ENCODE data around the gene ZNF521.
A peak's percentile ranks its signal among the peaks of the same experiment; 100 is the strongest.

Gene ZNF521

GRCh38 chr18:25111377-25112288 lies 240.3 kb downstream of the ZNF521 start:
- DNase-seq (ENCODE audit: low read depth), result no peak
- no peak overlapping the region for H3K4me3 ChIP-seq (ENCODE audit: low read depth, low read length)

- no peak overlapping the region for H3K4me3 ChIP-seq (ENCODE audit: low read depth, low read length)
- DNase-seq (ENCODE audit: low read depth), result peak; percentile 21
Observed at GRCh38 chr18:25109484-25109883, 242.5 kb downstream of the ZNF521 start.

GRCh38 chr18:25103468-25104155 lies 248.4 kb downstream of the ZNF521 start:
- no peak for DNase-seq (ENCODE audit: low read depth)
- H3K4me3 ChIP-seq (ENCODE audit: low read depth, low read length), result no peak overlapping the region

GRCh38 chr18:25102662-25103061 lies 249.3 kb downstream of the ZNF521 start:
- no peak for DNase-seq (ENCODE audit: low read depth)
- H3K4me3 ChIP-seq (ENCODE audit: low read depth, low read length), result no peak overlapping the region

GRCh38 chr18:25100418-25100817 lies 251.5 kb downstream of the ZNF521 start:
- no peak overlapping the region for H3K4me3 ChIP-seq (ENCODE audit: low read depth, low read length)
- no peak for DNase-seq (ENCODE audit: low read depth)

- H3K4me3 ChIP-seq (ENCODE audit: low read depth, low read length), result no peak overlapping the region
- DNase-seq (ENCODE audit: low read depth), result peak; percentile 32
Observed at GRCh38 chr18:25099895-25100294, 252.1 kb downstream of the ZNF521 start.

GRCh38 chr18:25097569-25098056 lies 254.4 kb downstream of the ZNF521 start:
- H3K4me3 ChIP-seq (ENCODE audit: low read depth, low read length), result no peak overlapping the region

GRCh38 chr18:25097057-25097456 lies 254.9 kb downstream of the ZNF521 start:
- no peak for DNase-seq (ENCODE audit: low read depth)
- H3K4me3 ChIP-seq (ENCODE audit: low read depth, low read length), result no peak overlapping the region

More at GRCh38 chr18:25097569-25098056, 254.4 kb downstream of the ZNF521 start:
- no peak for DNase-seq (ENCODE audit: low read depth)

GRCh38 chr18:25093141-25093540 lies 258.8 kb downstream of the ZNF521 start:
- no peak overlapping the region for H3K4me3 ChIP-seq (ENCODE audit: low read depth, low read length)
- no peak for DNase-seq (ENCODE audit: low read depth)

GRCh38 chr18:25089470-25089869 lies 262.5 kb downstream of the ZNF521 start:
- H3K4me3 ChIP-seq (ENCODE audit: low read depth, low read length), result no peak overlapping the region
- no peak for DNase-seq (ENCODE audit: low read depth)

GRCh38 chr18:25086876-25087275 lies 265.1 kb downstream of the ZNF521 start:
- DNase-seq (ENCODE audit: low read depth), result no peak
- H3K4me3 ChIP-seq (ENCODE audit: low read depth, low read length), result no peak overlapping the region

GRCh38 chr18:25081001-25081400 lies 271.0 kb downstream of the ZNF521 start:
- no peak for DNase-seq (ENCODE audit: low read depth)
- H3K4me3 ChIP-seq (ENCODE audit: low read depth, low read length), result no peak overlapping the region

- no peak overlapping the region for H3K4me3 ChIP-seq (ENCODE audit: low read depth, low read length)
Observed at GRCh38 chr18:25080211-25080610, 271.8 kb downstream of the ZNF521 start.

GRCh38 chr18:25077944-25078723 lies 273.8 kb downstream of the ZNF521 start:
- no peak overlapping the region for H3K4me3 ChIP-seq (ENCODE audit: low read depth, low read length)
- no peak for DNase-seq (ENCODE audit: low read depth)

More at GRCh38 chr18:25080211-25080610, 271.8 kb downstream of the ZNF521 start:
- no peak for DNase-seq (ENCODE audit: low read depth)

- no peak overlapping the region for H3K4me3 ChIP-seq (ENCODE audit: low read depth, low read length)
- no peak for DNase-seq (ENCODE audit: low read depth)
Observed at GRCh38 chr18:25077038-25077943, 274.7 kb downstream of the ZNF521 start.

- no peak overlapping the region for H3K4me3 ChIP-seq (ENCODE audit: low read depth, low read length)
- no peak for DNase-seq (ENCODE audit: low read depth)
Observed at GRCh38 chr18:25075783-25076182, 276.2 kb downstream of the ZNF521 start.

- H3K4me3 ChIP-seq (ENCODE audit: low read depth, low read length), result no peak overlapping the region
- no peak for DNase-seq (ENCODE audit: low read depth)
Observed at GRCh38 chr18:25075331-25075730, 276.6 kb downstream of the ZNF521 start.

GRCh38 chr18:25074925-25075324 lies 277.0 kb downstream of the ZNF521 start:
- H3K4me3 ChIP-seq (ENCODE audit: low read depth, low read length), result no peak overlapping the region
- no peak for DNase-seq (ENCODE audit: low read depth)

- no peak overlapping the region for H3K4me3 ChIP-seq (ENCODE audit: low read depth, low read length)
- no peak for DNase-seq (ENCODE audit: low read depth)
Observed at GRCh38 chr18:25072205-25072604, 279.8 kb downstream of the ZNF521 start.

Data from skeletal muscle cell (primary cell).